ENCODE measurements around the gene BCAN.

DNA sequence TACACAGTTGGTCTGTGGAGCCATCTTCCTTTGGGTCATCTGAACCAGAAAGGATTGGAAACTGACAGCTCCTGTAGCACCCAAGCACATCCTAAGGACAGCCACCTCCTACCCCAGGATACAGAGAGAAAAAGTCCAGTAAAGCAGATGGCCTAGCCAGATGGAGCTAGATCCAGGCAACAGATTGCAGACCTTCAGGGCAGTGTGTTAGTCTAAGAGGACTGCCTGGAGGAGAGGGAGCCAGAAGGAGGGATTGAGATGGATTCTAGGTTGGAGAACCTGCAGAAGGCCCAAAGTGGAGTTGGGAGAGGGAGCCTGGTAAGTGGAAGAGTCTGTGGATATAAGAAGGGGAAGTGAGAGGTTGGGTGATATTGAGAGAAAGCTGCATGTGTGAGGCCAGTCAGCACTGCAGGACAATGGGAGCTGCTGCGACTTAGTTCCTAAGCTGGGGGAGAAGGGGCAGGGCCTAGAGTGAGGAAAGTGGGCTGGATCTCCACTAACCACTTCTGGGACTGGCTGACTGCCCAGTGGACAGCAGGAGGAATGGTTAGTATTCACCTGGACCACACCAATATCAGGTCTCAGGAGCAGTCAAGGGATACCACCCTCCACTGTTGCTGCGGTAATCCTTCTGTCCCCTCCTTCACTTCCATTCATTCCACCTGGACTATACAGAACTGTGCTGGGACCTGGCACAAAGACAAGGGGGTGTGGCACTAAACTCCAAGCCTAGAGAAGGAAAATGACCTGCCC lies 13.4 kb downstream of the BCAN start:
- TF ChIP-seq, protein P1, sequence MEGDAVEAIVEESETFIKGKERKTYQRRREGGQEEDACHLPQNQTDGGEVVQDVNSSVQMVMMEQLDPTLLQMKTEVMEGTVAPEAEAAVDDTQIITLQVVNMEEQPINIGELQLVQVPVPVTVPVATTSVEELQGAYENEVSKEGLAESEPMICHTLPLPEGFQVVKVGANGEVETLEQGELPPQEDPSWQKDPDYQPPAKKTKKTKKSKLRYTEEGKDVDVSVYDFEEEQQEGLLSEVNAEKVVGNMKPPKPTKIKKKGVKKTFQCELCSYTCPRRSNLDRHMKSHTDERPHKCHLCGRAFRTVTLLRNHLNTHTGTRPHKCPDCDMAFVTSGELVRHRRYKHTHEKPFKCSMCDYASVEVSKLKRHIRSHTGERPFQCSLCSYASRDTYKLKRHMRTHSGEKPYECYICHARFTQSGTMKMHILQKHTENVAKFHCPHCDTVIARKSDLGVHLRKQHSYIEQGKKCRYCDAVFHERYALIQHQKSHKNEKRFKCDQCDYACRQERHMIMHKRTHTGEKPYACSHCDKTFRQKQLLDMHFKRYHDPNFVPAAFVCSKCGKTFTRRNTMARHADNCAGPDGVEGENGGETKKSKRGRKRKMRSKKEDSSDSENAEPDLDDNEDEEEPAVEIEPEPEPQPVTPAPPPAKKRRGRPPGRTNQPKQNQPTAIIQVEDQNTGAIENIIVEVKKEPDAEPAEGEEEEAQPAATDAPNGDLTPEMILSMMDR (IDR thresholded peaks at IDR 0.05): no peak
- no peak for TF ChIP-seq POLR2AphosphoS5 (IDR thresholded peaks at IDR 0.05)

All from gastroesophageal sphincter (tissue), 3 donors.